Adrenal gland (tissue), 12 donors: Measurements from ENCODE around the gene RPLP2. TPM values are rescaled to one million over a fixed set of nuclear protein-coding genes. Genes with fewer than 3 reads are reported as not detected.

Source experiments
- DNase-seq, 7 donors: peaks; one replicate each; pipeline ENCODE4 v3.0.0-alpha.2; 2019 to 2020
- H3K27ac ChIP-seq, 5 donors: fragments of 200-600 bp; sonication (generic) in 4 of 5; 1 replicate in 3 of 5; 2 replicates in 2 of 5; pipeline versions ENCODE4 v1.5.1 to v1.8.0; 2016 to 2020; ENCODE audit warnings: mild to moderate bottlenecking in 1 of 5
- H3K27me3 ChIP-seq: fragments of 200-600 bp; 2 replicates; pipeline ENCODE4 v1.8.0; 2021
- H3K36me3 ChIP-seq, 2 donors: fragments of 200-600 bp; replicated peaks in 1 of 2; 1 replicate in 1 of 2; 2 replicates in 1 of 2; pipeline versions ENCODE4 v1.5.1 to v1.8.0; 2018 to 2022
- H3K4me1 ChIP-seq, 2 donors: fragments of 200-600 bp; replicated peaks in 1 of 2; 1 replicate in 1 of 2; 2 replicates in 1 of 2; pipeline versions ENCODE4 v1.5.1 to v1.8.0; 2018 to 2021
- H3K4me3 ChIP-seq, 4 donors: fragments of 200-600 bp; sonication (generic) in 3 of 4; one replicate each; pipeline ENCODE4 v1.5.1; 2016 to 2018
- H3K9me3 ChIP-seq, 3 donors: fragments of 200-600 bp; sonication (generic) in 1 of 3; replicated peaks in 1 of 3; 1 replicate in 2 of 3; 2 replicates in 1 of 3; pipeline versions ENCODE4 v1.5.1 to v1.8.0; 2016 to 2021
- POLR2A ChIP-seq, 2 donors: fragments of 450-650 bp; IDR thresholded peaks; one replicate each; pipeline ENCODE4 v1.6.1; 2017; ENCODE audit warnings: antibody characterized with exemption in 2 of 2, mild to moderate bottlenecking in 2 of 2, moderate library complexity in 1 of 2
- WGBS, 4 donors: extraction: QIAGEN DNeasy Blood & Tissue Kit in 2 of 4; methylation state at CpG; one replicate each; pipeline versions ENCODE4 v1.1.5 to v1.1.7; 2013 to 2017; 5-methylcytosine and 5-hydroxymethylcytosine counted together
- intact Hi-C, 2 donors: fragments of 100-400 bp; cut with DNase I; formaldehyde crosslinking; loops; one replicate each; pipeline versions ENCODE4 v1.14.1 to v1.15.0; 2022 to 2023
- polyA plus RNA-seq, 3 donors: library from polyadenylated mRNA; stranded (reverse); fragments of 200-250 nt in 2 of 3; fragments of 350-450 nt in 1 of 3; fragmentation: Illumina TruSeq in 1 of 3; extraction: RNeasy Lipid Tissue Mini Kit (QIAGEN cat#74804) in 1 of 3; gene quantifications; one replicate each; pipeline ENCODE4 v1.2.3, GENCODE V29; 2013 to 2014
- total RNA-seq, 9 donors: library from RNA; depleted of rRNA in 4 of 9; stranded (reverse); fragments of >200 nt in 4 of 9; fragments of 120-200 nt in 1 of 9; fragmentation: NEBNext Ultra II Directional in 1 of 9; extraction: Animal tissue kit (Norgen Biotek cat#: 25700) in 1 of 9; gene quantifications; one replicate each; pipeline versions ENCODE4 v1.1.0 to v1.2.4, GENCODE V29; 2013 to 2023
- TF ChIP-seq, protein P1 (sequence below), 6 experiments: fragments of 450-650 bp in 4 of 6; fragments of 200-600 bp in 2 of 6; sonication (generic) in 1 of 6; IDR thresholded peaks; 1 replicate in 5 of 6; 2 replicates in 1 of 6; pipeline versions ENCODE4 v1.5.1 to v1.8.0; 2016 to 2021; ENCODE audit warnings: antibody characterized with exemption in 6 of 6, mild to moderate bottlenecking in 2 of 6, moderate library complexity in 1 of 6
- donor health status: healthy with polysubstance abuse.
- donor health status: Bipolar disorder and iron deficiency.
- donor health status: DM: yes; HTN: yes; CAD: no.
- donor health status: DM: no; HTN: no; CAD: no.
- donor health status: DM: no; HTN: no; CAD: no.
- donor health status: DM: yes; HTN: yes; CAD: no.

The RPLP2 gene
- total and polyA plus RNA-seq, 12 donors, result 190 to 2,473 (median 1,248) TPM

DNA sequence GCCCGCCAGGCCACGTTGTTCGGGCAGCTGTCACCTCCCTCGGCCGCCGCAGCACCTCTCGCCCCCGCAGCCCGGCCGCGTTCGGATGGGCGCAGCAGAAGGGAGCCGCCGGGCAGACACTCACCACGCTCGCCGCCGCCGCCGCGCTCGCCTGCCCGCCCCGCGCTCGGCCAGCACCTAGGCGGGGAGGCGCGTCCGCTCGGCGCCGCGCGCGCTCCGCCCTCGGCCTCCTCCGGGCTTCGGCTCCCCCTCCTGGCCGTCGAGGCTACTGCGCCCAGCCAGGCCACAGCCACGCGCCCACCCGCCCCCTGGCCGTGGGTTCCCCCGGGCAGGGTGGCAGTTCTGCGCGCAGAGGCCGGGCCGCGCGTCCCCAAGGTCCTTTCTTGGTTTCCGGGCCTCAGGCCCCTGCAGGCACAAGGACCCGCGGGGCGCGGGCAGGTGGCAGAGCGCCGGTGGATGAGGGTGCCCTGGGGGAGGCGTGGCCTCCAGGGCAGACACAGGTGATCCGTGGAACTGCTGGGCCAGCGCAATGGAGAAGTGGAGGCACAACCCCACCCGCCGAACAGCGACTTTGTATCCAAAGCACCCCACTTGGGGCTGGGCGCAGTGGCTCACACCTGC lies 11.6 kb upstream of the RPLP2 start, which contains the start of gene SLC25A22:
SLC25A22 (minus strand) TSS at position 189 of the 621 bp plus-strand sequence. CDS start 3,275 bp downstream, outside the sequence.
- peak within 1 kb of the TSS in 4 of 5 donors; percentile 59 to 85 (median 78) for H3K27ac ChIP-seq
- 0 to 3% (median 2%) methylated on average over 1 to 69 of the region's 69 CpGs; no CpG with 5 or more reads in 1 of the 4 donors for WGBS, 4 donors
- H3K36me3 ChIP-seq, result peaks cover 0 to 48% of the 10 kb centered on the region in 2 donors
- DNase-seq, result peak; percentile 66 to 82 (median 77)
- no peaks in the 10 kb centered on the region for H3K9me3 ChIP-seq
- peaks cover 20 to 27% of the 10 kb centered on the region in 2 donors for H3K4me1 ChIP-seq
- no peak for TF ChIP-seq POLR2A (IDR thresholded peaks at IDR 0.05)
- TF ChIP-seq, protein P1, sequence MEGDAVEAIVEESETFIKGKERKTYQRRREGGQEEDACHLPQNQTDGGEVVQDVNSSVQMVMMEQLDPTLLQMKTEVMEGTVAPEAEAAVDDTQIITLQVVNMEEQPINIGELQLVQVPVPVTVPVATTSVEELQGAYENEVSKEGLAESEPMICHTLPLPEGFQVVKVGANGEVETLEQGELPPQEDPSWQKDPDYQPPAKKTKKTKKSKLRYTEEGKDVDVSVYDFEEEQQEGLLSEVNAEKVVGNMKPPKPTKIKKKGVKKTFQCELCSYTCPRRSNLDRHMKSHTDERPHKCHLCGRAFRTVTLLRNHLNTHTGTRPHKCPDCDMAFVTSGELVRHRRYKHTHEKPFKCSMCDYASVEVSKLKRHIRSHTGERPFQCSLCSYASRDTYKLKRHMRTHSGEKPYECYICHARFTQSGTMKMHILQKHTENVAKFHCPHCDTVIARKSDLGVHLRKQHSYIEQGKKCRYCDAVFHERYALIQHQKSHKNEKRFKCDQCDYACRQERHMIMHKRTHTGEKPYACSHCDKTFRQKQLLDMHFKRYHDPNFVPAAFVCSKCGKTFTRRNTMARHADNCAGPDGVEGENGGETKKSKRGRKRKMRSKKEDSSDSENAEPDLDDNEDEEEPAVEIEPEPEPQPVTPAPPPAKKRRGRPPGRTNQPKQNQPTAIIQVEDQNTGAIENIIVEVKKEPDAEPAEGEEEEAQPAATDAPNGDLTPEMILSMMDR (IDR thresholded peaks at IDR 0.05), result peak; percentile 47 to 94 (median 73)
- H3K27me3 ChIP-seq, result no peaks in the 10 kb centered on the region
- H3K4me3 ChIP-seq, result peak within 1 kb of the TSS in 3 of 4 donors; percentile 11 to 88 (median 47)
- intact Hi-C loops, result no loop called here

DNA sequence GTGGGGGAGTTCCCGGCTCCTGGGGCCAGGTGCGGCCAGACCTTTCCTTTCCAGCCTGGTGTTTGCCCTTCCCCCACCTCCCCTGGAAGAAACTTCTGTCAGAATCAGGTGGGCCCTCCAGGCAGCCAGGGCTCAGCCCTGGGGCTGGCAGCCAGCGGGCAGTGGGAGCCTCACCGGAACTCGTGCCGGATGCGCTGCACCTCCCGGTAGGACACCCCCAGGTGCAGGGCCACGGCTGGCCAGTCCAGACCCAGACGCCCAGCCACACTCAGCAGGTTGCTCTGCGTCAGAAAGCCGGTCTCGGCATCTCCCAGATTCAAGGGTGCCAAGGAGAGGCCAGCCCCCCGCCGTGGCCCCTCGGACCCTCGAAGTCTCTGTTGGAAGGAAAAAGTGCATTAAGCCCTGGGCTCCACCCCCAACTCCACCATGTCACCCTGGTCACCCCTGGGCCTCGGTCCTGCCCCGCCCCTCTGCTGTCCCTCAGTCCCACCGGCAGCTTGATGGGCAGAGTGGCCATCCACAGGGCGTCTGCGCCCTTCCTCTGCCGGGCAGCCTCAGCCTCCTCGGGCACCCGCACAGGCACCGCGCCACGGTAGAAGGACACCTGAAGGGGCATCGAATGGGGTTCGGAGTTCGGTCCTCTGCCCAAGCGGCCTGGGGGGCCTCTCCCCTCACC lies 10.0 kb upstream of the RPLP2 start:
- peaks cover 25 to 34% of the 10 kb centered on the region in 2 donors for H3K4me1 ChIP-seq
- no peak overlapping the region for H3K27ac ChIP-seq
- no peaks in the 10 kb centered on the region for H3K27me3 ChIP-seq
- H3K4me3 ChIP-seq, result no peak overlapping the region
- peaks cover 0 to 42% of the 10 kb centered on the region in 2 donors for H3K36me3 ChIP-seq
- DNase-seq, result no peak
- TF ChIP-seq POLR2A (IDR thresholded peaks at IDR 0.05), result no peak
- TF ChIP-seq, protein P1 (IDR thresholded peaks at IDR 0.05), result no peak
- H3K9me3 ChIP-seq, result no peaks in the 10 kb centered on the region
- intact Hi-C loops, result no loop called here
- WGBS, 4 donors, result 92 to 95% (median 93%) methylated on average over 17 to 32 of the region's 32 CpGs

DNA sequence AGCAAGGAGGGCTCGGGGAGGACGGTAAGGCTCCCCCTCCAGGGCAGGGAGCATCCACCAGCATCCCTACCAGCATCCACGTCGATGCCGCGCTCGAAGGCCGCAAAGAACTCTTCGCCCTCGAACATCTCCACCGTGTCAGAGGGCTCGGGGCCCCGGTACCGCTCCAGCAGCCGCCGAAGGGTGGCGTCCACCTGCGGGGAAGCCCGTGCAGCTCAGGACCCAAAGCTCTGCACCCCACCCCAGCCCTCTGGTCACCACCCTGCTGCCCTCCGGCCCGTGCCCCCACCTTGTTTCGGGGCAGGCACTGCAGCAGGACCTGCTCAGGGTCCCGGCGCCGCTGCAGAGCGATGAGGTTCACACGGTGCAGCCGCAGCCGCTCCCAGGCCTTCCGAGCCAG lies 9.3 kb upstream of the RPLP2 start:
- TF ChIP-seq POLR2A (IDR thresholded peaks at IDR 0.05), result no peak
- TF ChIP-seq, protein P1 (IDR thresholded peaks at IDR 0.05), result no peak
- Histone ChIP-seq H3K27me3 (no peaks in the 10 kb centered on the region), H3K36me3 (peaks cover 0 to 42% of the 10 kb centered on the region in 2 donors), H3K27ac (no peak overlapping the region), H3K4me1 (peaks cover 24 to 32% of the 10 kb centered on the region in 2 donors), H3K4me3 (no peak overlapping the region), H3K9me3 (no peaks in the 10 kb centered on the region)
- no peak for DNase-seq
- 87 to 95% (median 91%) methylated on average over 9 to 30 of the region's 30 CpGs for WGBS, 4 donors
- intact Hi-C loops, result no loop called here

DNA sequence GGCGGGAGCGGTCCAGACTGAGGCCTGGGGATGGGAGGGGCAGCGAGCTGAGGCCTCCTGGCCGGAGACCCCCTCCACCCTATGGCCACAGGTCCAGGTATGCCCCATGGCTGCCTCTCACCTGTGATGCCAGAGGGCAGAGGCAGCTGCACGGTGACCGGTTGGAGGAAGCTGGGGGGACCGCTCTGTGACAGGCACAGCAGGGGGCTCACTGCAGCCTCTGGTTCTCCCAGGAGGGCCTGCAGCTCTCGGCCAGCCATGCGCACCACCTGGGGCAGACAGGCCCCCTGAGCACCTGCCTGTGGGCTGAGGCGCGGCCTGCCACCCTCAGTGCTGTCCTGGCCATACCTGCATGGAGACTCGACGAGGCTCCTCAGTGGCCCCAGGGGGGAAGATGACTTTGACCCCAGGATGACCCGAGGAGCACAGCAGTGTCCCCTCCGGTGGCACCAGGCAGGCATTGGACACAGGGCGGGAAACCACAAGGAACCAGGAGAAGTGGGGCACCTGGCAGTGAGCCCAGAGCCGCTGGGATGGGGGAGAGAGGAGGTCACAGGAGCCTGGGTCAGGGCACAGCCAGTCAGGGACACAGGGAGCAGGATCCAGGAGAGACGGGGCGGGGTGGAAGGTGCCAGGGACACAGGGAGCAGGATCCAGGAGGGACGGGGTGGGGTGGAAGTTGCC lies 8.5 kb upstream of the RPLP2 start:
- intact Hi-C loops, result no loop called here
- DNase-seq, result no peak
- Histone ChIP-seq H3K36me3 (peaks cover 0 to 42% of the 10 kb centered on the region in 2 donors), H3K4me1 (peaks cover 19 to 29% of the 10 kb centered on the region in 2 donors), H3K9me3 (no peaks in the 10 kb centered on the region), H3K4me3 (no peak overlapping the region), H3K27ac (no peak overlapping the region), H3K27me3 (no peaks in the 10 kb centered on the region)
- WGBS, 4 donors, result 80 to 90% (median 90%) methylated on average over 9 to 20 of the region's 20 CpGs
- TF ChIP-seq, protein P1 (IDR thresholded peaks at IDR 0.05), result no peak
- TF ChIP-seq POLR2A (IDR thresholded peaks at IDR 0.05), result no peak
